PC-3 (cell line): ENCODE measurements around the gene NINL.

Source experiments
- EZH2 ChIP-seq: fragments of 300-600 bp; sonication (generic); IDR thresholded peaks from one replicate; pipeline ENCODE4 v1.6.1; 2017; ENCODE audit warnings: antibody characterized with exemption, mild to moderate bottlenecking, low read length; ENCODE audit not compliant: unreplicated experiment
- EZH2phosphoT487 ChIP-seq: fragments of 300-600 bp; sonication (generic); IDR thresholded peaks from 2 replicates; pipeline ENCODE4 v1.6.1; 2018; ENCODE audit warnings: mild to moderate bottlenecking, antibody characterized with exemption, low read length, borderline replicate concordance
- TF ChIP-seq, protein P1 (sequence below): fragments of 300-600 bp; sonication (generic); conservative IDR thresholded peaks from 2 replicates; pipeline ENCODE4 v1.5.1; 2017; ENCODE audit warnings: antibody characterized with exemption, low read depth, mild to moderate bottlenecking, low read length

DNA sequence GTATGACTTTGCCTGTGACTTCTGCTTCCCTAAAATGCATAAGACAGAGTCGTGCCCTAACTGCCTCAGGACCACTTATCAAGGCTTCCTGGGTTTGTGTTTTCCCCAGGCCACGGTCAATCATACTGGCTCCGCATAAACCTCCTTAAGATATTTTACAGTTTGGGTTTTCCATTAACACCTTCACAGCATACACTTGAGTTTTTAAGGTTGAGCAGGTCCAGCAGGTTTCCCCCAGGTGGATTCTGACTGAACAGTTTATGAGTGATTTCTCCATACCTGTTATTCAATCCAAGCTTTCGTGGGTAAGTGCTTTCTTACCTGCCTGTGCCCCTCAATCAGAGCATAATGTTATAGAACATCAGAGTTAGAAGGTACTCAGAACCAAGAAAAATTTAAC lies 39.3 kb downstream of the NINL start:
- TF ChIP-seq, protein P1, sequence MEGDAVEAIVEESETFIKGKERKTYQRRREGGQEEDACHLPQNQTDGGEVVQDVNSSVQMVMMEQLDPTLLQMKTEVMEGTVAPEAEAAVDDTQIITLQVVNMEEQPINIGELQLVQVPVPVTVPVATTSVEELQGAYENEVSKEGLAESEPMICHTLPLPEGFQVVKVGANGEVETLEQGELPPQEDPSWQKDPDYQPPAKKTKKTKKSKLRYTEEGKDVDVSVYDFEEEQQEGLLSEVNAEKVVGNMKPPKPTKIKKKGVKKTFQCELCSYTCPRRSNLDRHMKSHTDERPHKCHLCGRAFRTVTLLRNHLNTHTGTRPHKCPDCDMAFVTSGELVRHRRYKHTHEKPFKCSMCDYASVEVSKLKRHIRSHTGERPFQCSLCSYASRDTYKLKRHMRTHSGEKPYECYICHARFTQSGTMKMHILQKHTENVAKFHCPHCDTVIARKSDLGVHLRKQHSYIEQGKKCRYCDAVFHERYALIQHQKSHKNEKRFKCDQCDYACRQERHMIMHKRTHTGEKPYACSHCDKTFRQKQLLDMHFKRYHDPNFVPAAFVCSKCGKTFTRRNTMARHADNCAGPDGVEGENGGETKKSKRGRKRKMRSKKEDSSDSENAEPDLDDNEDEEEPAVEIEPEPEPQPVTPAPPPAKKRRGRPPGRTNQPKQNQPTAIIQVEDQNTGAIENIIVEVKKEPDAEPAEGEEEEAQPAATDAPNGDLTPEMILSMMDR, result no peak
- no peak for TF ChIP-seq EZH2
- TF ChIP-seq EZH2phosphoT487, result no peak
